HG02973 (cell line): ENCODE measurements around the gene MYL7.
"Not testable (repeated sequence)": the region's sequence is repeated elsewhere in the genome, so short reads cannot be mapped to it uniquely, and the experiment has no call there.

Source experiments
- ATAC-seq: cut with Tn5 transposase; IDR thresholded peaks from one replicate; pipeline ENCODE4 v1.9.1; 2021; ENCODE audit warnings: moderate library complexity; ENCODE audit not compliant: unreplicated experiment

The MYL7 gene, protein sequence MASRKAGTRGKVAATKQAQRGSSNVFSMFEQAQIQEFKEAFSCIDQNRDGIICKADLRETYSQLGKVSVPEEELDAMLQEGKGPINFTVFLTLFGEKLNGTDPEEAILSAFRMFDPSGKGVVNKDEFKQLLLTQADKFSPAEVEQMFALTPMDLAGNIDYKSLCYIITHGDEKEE

DNA sequence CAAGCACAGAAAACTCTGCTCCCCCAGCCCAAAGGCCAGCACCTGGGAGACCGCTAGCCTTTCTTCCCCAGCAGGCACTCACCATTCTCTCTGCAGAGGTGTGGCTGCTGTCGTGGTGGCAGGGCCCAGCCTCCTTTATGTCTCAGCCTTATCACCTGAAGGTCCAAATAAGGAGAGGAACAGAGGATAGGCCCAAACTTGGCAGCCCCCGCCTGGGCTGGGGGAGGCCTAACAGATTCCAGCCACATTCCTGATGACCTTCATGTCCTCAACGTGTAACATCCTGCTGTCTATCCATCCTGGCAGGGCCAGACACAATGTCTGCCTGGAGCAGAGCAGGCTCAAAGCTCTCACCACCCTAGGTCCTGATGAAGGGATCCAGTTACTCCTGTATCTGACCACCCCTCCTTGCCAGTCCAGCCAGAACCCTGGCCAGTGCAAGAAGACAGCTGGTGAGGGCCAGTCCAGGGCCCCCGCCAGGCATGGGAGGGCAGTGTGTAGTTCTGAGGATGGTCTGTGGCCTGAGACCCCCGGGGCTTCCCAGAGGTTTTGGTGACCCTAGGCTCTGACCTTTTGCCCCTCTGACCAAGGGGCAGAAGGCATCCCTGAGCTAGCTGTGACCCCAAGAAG, at the start of gene MYL7:
Gene MYL7 (minus strand): TSS at position 112 of the 630 bp plus-strand sequence. CDS start 27 bp downstream, at position 85.
- no peak for ATAC-seq

DNA sequence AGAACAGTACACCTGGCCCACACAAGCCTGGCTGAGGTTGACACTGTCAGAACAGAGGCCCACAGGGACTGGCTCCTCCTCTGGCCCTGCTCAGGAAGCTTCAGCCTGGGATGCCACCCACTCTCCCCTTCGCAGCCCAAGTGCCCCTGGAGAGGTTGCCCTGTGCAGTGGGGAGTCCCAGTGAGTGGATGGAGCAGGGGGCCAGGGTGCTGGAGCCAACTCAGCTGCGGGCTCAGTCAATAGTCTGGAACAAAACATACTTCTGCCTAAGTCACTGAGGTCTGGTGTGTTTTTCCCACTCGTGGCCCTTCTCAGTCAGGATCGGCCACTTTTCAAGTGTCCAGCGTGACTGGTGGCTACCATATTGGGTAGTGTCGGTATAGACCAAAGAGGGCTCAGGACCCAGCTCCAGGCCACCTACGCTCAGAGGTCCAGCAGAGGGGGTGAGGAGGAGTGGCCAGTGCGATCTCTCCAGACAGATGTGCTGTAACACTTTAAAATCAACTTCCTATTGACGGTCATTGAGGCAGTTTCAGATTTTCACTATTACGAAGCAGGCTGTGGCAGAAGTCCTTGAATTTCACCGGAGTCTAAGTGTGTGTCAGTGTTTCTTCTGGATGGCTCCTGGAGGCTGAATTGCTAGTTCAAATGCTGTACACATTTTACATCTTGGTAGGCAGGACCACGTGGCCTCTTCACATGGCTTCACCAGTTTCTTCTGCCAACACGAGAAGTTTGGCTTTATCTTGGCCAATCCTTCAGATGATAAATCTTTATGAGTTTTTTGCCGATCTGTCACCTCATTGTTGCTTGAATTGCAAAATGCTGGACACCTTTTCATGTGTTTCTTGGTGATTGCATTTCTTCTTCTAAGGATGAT, 49.1 kb upstream of the MYL7 start:
- ATAC-seq = no peak

DNA sequence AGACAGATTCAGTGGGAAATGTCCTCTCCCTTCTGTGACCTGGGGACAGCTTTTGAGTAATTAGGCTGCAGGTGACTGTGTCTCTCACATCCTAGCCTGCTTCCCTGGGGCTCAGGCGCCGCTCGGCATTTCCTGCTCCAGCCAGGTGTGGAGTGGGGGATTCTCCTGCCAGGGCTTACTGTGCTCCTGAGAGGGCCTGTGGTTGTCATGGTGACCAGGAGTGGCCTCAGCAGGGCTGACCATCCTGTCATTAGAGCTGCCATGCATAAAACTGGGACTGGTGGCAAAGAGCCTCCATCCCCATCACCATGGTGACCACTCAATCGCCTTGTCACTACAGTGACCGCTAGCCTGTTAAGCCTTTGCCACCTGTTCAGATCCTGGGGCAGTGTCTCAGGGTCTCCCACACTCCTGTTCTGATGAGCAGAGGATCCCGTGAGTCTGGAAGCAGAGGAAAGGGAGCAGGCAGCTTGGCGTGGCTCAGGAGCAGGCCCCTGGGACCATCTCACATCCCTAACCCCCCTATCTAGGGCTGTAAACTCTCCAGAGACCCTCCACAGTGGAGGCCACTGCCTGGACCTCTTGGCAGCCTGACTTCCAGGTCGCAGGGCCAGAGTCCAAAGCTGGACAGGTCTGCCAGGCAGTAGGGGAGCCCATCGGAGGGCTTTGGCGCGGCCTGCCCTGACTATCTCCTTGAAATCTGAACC, 48.3 kb upstream of the MYL7 start, which contains the start of gene GCK:
Gene GCK (minus strand): TSS at position 154 of the 707 bp plus-strand sequence. CDS start 486 bp downstream, outside the sequence.
- no peak for ATAC-seq

DNA sequence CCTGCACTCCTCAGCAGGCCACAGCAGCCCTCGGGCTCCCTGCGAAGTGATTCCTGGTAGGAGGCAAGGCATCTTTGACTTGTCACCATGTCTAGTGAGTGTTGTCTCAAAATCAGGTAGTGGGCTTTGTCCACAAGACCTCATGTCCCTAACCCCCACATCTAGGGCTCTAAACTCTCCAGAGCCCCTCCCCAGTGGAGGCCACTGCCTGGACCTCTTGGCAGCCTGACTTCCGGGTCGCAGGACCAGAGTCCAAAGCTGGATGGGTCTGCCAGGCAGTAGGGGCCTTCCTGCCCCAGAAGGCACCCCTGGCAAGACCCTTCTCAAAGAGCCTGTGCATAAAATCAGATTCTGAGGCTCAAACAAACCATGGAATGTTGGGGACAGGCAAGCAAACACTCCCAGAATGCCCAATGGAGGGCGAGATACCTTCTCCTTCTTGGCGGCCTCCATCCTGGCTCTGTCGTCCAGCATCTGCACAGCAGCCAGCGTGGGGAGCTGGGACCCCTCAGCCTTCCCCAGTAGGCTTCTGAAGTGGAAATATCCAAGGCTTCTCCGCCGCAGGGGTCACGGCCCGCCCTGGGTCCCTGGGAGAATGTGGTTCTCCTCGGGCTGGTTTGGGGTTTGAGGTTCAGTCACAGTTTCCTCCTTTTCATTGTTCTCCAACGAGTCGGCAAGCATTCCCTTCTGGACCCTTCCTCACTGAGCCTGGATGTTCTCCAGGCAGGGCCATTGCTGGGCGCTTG, 47.5 kb upstream of the MYL7 start:
- ATAC-seq = no peak

DNA sequence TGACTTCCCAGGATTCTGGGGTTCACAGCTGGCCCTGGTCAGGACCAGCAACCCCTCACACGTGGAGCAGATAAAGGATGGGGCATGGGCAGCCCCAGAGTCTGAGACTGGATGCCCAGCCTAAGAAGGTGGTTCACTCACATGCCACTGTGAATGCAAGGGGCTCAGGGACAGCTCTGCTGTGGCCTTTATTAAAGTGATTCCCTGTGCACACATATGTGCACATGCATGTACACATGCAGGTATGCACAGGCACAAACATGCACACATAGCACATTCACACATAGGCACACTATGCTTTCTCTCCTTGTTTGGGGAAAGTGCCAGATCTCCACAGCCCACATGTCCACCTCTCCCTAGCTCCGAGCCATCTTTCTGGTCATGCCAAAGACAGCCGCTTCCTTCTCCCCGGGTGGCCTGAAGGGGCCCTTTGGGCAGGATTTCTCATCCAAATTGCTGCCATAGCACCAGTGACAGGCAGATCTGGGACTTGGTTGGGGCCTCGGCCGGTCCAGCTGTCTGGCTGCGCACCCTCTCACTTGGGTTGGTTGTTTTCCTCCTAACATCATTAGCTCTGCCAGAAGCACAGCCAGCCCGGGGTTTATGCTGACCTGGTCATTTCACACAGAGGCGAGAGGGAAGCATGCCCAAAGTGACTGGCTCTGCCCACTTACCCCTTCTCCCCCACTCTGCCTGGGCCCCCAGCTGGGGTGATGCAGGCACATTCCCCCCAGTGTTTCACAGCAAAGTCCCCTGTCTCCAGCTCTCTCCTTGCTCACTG, 46.7 kb upstream of the MYL7 start:
- ATAC-seq = no peak

DNA sequence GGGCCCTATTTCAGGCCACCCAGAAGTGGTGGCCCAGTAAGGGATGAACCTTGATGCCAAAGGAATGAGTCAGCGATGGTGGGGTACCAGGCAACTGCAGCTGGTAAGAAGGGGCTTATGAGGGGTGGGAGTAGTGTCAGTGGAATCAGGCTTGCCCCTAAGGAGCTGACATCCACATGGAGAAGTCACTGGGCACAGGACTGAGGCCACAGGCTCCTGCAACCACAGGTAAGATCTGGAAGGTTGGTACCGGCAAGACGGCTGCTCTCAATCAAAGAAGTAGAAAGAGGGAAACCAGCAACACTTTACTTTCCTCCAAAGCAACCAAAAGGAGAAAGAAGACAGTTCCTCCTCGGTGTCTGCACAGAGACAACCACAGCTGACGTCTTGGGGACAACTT, 45.6 kb upstream of the MYL7 start:
- no peak for ATAC-seq

DNA sequence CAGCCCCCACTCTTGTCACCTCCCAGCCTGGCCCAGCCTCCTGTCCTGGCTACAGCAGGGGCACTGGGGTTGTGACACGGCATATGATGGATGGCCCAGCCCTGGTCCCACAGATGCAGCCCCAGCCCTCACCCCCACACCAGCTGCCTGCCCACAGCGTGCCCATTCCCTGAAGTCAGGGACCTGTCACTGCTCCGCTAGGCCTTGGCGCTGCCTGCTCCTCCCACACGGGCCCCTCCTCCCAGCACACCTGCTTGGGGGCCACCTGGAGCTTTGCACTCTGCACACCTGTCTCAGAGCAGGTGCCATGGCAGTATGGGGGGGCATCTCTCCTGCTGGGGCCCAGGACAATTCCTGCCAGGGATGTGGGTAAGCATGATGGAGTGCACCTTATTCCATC, 44.6 kb upstream of the MYL7 start:
- ATAC-seq = no peak

DNA sequence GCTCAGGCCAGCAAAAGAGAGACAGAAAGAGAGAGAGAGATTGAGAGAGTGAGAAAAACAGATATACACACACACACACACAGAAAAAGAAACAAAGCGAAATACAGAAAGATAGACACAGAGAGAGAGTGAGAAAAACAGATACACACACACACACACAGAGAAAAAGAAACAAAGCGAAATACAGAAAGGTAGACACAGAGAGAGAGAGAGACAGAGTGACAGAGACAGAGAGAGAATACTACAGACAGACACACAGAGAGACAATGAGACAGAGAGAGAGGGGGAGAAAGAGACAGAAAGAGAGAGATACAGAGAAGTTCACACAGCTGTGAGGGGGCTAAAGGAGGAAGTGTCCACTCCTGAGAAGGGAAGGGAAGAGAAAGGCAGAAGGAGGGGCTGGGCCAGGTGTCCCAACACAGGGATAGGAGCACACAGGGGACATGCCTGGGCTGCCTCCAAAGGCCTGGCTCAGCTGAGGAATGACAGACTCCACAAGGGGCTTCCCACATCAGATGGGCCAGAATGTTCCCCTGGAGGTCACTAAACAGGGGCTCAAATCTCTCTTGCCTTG, 43.8 kb upstream of the MYL7 start:
- no peak for ATAC-seq

DNA sequence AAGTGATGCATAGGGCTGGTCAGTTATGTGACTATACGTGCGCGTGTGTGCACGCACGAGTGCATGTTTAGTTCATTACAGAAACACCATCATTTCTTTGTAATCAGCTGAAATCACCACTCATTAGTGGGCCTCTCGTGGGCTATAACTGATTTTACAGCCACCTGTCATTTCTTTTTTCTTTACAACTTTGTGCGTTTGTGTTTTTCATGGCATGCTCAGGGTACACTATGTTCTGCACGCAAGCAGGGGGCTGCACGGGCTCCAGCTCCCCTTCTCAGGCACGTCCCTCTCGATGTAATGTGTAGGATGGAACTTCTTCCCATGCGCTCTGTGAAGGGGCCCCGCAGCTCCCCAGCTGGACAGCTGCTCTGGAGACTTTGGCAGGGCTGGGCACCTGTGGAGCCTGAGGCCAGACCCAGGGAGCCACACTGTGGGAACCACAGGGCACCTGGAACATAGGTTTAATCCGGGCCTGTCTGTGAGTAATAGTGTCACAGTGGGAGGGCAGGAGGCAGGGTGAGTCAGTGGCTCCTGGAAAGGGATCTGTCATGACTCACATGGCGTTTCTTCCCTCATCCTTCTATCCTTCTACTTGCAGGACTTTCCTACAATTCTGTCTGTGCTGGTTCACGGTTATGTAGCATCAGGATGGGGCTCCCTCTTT, 43.2 kb upstream of the MYL7 start:
- ATAC-seq = no peak

DNA sequence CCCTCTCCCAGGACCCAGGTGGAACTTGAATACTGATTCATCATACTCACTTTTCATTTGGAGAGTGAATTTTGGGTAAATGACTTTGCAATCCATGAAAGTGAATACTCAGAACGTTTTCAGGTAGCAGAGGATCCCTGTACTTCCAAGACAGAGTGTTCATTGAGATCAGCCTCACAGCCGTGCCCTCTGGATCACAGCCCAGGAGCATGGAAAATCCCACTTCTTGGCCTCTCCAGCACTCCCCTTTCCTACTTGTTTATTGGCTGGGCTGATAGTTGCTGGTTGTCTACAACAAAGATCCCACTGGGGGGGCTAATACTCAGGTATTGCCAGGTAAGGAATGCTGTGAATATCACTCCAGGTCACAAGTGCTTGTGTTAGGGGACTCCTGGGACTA, 42.3 kb upstream of the MYL7 start:
- ATAC-seq = no peak

DNA sequence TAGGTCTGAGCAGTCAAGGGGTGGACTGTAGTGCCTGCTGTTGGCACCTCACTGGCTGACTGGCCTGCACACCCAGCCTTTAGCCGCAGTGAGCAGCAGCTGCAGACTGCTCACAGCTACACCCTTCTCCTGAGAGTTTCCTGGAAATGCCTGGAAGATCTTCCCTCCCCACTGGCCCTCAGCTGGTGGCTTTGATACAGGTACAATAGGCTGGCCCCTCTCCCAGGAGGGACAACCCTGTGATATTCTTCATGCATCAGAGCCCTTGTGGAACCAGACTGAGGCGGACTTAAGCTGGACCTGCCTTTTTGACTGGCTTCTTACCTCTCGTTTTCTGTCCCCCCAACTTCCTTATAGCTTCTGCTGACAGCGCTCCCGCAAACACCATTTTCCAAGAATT, 41.7 kb upstream of the MYL7 start:
- ATAC-seq = no peak

DNA sequence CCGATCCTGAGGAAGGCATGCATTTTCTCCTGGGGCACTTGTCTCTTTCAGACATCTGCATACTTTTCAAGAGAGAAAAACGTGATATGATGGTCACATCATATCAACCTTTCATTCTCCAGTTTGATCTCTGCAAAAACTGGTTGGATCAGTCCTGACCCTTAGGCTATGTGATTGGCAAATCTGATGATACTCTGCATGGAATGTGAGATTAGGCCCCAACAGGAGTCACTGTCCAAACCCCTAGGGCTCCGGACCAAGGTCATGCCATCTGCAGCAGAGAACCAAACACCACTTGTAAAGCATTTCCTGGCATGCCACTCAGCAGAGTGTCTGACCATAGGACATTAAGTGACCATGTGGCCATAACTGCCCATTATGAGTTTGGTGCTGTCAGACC, 39.5 kb upstream of the MYL7 start:
- ATAC-seq = no peak

DNA sequence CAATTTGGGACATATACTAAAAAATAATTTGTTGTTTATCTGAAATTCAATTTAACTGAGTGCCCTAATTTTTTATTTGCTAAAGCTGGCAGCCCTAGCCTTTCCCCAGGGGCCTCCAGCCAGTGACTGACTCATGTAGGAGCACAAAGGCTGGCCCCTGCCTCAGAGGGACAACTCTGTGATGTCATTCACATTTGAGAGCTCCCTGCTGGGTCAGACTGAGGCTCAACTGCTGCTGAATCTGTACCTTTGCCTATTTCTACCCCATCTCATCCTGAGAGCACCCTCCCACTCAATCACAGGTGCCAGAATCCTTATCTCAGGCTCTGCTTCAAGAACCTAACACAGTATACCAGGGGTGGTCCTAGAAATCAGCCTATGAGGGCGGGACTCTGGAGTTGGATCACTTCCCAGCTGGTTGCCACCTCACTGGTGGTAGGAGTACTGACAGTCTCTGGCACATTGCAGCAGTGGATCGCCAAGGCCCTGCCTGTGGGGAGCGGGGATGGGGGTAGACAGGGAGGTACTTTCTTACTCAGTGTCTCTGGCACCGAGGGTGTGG, 36.5 kb upstream of the MYL7 start:
- ATAC-seq = no peak

DNA sequence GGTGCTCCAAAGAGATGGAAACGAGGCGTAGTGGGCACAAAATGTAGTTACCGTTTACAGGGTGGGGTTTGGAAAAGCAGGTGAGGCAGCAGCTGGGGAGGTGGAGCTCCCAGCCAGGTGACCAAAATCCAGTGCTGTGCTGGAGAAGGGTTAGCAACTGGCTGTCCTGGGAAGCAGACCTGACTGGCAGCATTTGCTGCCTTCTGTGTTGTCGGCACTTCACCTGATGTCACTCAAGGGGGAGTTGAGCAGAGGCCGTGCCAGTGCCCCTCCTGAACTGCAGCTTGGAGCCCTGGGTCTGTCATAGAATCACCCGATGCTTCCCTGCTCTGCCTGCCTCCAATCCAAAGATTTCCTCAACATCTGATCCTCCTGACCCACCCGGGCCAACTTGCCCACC, 35.4 kb upstream of the MYL7 start:
- ATAC-seq = no peak

DNA sequence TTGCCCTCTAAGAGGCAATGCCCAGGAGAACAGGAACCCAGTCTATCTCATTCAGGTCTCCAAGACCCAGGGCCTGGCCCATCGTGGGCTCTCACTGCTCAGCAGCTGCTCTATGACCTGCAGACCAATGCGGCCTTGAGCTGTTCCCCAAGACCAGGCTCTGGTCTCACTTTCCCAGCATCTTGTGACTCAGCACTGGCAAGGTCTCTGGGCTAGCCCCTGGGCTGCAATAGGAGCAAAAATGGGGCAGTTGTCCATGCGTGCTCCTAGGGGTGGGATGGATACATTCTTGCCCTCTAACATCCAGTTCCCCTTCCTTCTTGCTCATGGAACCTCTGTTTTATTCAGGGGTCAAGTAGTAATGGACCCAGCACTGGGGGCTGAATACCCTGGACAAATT, 34.6 kb upstream of the MYL7 start:
- no peak for ATAC-seq

DNA sequence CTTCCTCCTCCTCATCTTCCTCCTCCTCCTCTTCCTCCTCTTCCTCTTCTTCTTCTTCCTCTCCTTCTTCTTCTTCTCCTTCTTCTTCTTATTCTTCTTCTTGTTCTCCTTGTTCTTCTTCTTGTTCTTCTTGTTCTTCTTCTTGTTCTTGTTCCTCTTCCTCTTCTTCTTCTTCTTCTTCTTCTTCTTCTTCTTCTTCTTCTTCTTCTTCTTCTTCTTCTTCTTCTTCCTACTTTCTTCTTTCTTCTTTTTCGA, 33.5 kb upstream of the MYL7 start:
- ATAC-seq = not testable (repeated sequence)

DNA sequence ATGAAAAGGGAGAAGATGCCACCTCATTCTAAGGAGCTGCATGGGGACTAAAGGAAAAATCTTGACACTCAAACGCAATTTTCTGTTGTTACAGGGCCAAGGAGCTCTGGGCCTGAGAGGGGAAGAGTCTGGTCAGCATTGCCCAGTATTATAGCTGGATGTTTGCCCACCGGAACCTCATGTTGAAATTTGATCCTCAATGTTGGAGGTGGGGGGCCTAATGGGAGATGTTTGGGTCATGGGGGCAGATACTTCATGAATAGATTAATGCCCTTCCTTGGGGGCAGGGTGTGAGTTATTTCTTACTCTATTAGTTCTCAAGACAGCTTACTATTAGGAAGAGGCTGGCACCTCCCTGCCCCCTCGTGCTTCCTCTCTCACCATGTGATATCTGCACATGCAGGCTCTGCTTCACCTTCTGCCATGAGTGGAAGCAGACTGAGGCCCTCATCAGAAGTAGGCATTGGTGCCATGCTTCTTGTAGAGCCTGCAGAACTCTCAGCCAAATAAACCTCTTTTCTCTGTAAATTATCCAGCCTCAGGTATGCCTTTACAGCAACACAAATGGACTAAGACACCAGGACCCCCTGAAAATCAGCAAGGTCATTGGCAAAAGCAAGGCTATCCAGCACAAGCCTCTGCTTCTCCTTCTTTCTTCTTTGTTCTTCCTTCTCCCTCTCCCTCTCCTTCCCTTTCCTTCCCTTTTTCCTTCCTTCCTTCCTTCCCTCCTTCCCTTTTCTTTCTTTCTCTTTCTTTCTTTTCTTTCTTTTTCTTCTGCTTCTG, 33.0 kb upstream of the MYL7 start:
- ATAC-seq = no peak

DNA sequence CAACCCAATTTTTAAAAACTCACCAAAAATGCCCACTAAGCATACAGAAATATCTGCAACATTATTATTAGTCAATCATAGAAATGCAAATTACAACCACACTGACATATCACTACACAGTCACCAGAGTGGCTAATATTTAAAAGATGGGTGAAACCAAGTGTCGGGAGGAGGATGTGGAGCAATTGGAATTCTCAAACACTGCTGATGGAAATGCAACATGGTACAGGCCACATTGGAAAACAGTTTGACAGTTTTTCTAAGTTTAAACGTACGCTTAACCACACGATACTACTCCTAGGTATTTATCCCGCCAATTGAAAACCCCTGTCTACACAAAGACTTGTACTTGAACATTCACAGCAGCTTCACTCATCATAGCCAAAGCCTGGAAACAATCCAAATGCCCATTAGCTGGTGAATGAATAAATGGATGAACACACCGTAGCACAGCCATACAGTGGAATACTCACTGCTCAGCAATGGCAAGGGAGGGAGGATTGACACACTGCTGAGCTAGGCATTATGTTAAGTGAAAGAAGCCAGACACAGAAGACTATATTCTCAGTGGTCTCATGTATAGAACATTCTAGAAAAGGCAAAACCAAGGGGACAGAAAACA, 31.8 kb upstream of the MYL7 start:
- ATAC-seq = no peak
